ENCODE data around the gene KIAA1328. TPM values are rescaled to one million over a fixed set of nuclear protein-coding genes. Genes with fewer than 3 reads are reported as not detected.

Gene KIAA1328
- total RNA-seq, 1 donor from 2014 or later: 7.9 TPM

Other genes with a start within 250 kb of the KIAA1328 start
- 81.6 and 83.3 TPM in 2 replicates for gene TPGS2, start 125 bp upstream of the KIAA1328 start, total RNA-seq